Calu3 (cell line): Measurements from ENCODE around the gene ATR. TPM values are rescaled to one million over a fixed set of nuclear protein-coding genes. Genes with fewer than 3 reads are reported as not detected.

Source experiments
- BruUV-seq: library from RNA; stranded (reverse); fragments of 400-500 nt; replicated peaks from 2 replicates; lab custom pipeline; 2021; lab: Mats Ljungman, UMichigan
- CTCF ChIA-PET: fragments of 300-600 bp; sonication (Branson Sonifier 250); formaldehyde crosslinking; loops from one replicate; lab custom pipeline; 2022; ENCODE audit warnings: antibody characterized with exemption; lab: Charles Lee
- DNase-seq: peaks from one replicate; pipeline ENCODE4 v3.0.0; 2022
- H3K27ac Mint-ChIP-seq: one replicate; pipeline ENCODE4 v1.8.0; 2022; ENCODE audit warnings: mixed read lengths; ENCODE audit not compliant: unreplicated experiment
- H3K27me3 Mint-ChIP-seq: one replicate; pipeline ENCODE4 v1.8.0; 2022; ENCODE audit warnings: mixed read lengths; ENCODE audit not compliant: unreplicated experiment
- H3K36me3 Mint-ChIP-seq: one replicate; pipeline ENCODE4 v1.8.0; 2022; ENCODE audit warnings: mild to moderate bottlenecking, moderate library complexity, mixed read lengths; ENCODE audit not compliant: insufficient read depth, unreplicated experiment
- H3K4me1 Mint-ChIP-seq: one replicate; pipeline ENCODE4 v1.8.0; 2022; ENCODE audit warnings: mild to moderate bottlenecking, low read depth, mixed read lengths; ENCODE audit not compliant: unreplicated experiment
- H3K4me3 Mint-ChIP-seq: one replicate; pipeline ENCODE4 v1.8.0; 2022; ENCODE audit warnings: mild to moderate bottlenecking, low read depth, moderate library complexity, mixed read lengths; ENCODE audit not compliant: unreplicated experiment
- H3K9me3 Mint-ChIP-seq: one replicate; pipeline ENCODE4 v1.8.0; 2022; ENCODE audit warnings: low read depth, mixed read lengths; ENCODE audit not compliant: unreplicated experiment
- intact Hi-C: fragments of 100-400 bp; cut with micrococcal nuclease; formaldehyde crosslinking; loops from one replicate; pipeline ENCODE4 v1.10.0; 2022; ENCODE audit not compliant: unreplicated experiment
- total RNA-seq: library from RNA; stranded (reverse); gene quantifications from 2 replicates; pipeline ENCODE4 v1.2.3, GENCODE V29; 2022
- TF ChIP-seq, protein P1 (sequence below): fragments of 200-600 bp; IDR thresholded peaks from one replicate; pipeline ENCODE4 v1.8.0; 2022; ENCODE audit warnings: antibody characterized with exemption; ENCODE audit not compliant: unreplicated experiment

The ATR gene
- total RNA-seq, 1 experiment from 2014 or later: 70.5 TPM

DNA sequence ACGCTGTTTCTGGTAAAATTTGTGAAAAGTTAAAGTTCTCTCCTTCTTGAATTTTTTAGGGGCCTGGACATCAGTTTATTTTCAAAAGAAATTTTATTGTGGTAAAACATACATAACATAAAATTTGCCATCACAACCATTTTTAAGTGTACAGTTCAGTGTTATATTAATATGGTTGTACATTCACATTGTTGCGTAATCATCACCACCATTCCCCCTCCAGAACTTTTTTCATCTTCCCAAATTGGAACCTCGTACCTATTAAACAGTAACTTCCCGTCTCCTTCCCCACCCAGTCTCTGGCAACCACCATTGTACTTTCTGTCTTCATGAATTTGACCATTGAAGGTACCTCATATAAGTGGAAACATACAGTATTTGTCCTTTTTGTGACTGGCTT lies 107.7 kb downstream of the ATR start:
- BruUV-seq: no TSS peak
- CTCF ChIA-PET: no interaction called here
- intact Hi-C loops: no loop called here
- Mint-ChIP-seq H3K36me3 (peaks cover under 1% of the 10 kb centered on the region), H3K27ac (no peak overlapping the region), H3K9me3 (no peaks in the 10 kb centered on the region), H3K27me3 (no peaks in the 10 kb centered on the region), H3K4me1 (no peaks in the 10 kb centered on the region), H3K4me3 (no peak overlapping the region)
- TF ChIP-seq, protein P1, sequence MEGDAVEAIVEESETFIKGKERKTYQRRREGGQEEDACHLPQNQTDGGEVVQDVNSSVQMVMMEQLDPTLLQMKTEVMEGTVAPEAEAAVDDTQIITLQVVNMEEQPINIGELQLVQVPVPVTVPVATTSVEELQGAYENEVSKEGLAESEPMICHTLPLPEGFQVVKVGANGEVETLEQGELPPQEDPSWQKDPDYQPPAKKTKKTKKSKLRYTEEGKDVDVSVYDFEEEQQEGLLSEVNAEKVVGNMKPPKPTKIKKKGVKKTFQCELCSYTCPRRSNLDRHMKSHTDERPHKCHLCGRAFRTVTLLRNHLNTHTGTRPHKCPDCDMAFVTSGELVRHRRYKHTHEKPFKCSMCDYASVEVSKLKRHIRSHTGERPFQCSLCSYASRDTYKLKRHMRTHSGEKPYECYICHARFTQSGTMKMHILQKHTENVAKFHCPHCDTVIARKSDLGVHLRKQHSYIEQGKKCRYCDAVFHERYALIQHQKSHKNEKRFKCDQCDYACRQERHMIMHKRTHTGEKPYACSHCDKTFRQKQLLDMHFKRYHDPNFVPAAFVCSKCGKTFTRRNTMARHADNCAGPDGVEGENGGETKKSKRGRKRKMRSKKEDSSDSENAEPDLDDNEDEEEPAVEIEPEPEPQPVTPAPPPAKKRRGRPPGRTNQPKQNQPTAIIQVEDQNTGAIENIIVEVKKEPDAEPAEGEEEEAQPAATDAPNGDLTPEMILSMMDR: no peak
- DNase-seq: no peak

DNA sequence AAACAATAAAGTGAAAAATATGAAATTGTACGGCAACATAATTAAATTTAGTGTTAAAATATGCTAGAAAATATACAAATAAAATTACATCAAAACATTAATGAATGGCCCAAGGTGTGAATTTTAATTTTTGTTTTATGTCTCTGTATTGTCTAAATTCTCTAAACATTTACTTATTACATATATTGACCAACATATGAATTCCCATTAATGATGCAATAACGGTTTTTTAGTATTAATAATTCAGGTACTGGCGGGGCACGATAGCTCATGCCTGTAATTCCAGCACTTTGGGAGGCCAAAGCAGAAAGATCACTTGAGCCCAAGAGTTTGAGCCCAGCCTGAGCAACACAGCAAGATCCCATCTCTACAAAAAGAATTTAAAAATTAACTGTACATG lies 110.1 kb downstream of the ATR start:
- Mint-ChIP-seq H3K9me3 (no peaks in the 10 kb centered on the region), H3K4me1 (no peaks in the 10 kb centered on the region), H3K4me3 (no peak overlapping the region), H3K27me3 (no peaks in the 10 kb centered on the region), H3K36me3 (peaks cover 7% of the 10 kb centered on the region), H3K27ac (no peak overlapping the region)
- intact Hi-C loops: no loop called here
- CTCF ChIA-PET: interaction anchor here (0.6 kb wide), 1 partner anchor 282 kb away, joined by 3 read pairs; no protein-coding TSS in a partner anchor
- DNase-seq: no peak
- TF ChIP-seq, protein P1: no peak
- BruUV-seq: no TSS peak

DNA sequence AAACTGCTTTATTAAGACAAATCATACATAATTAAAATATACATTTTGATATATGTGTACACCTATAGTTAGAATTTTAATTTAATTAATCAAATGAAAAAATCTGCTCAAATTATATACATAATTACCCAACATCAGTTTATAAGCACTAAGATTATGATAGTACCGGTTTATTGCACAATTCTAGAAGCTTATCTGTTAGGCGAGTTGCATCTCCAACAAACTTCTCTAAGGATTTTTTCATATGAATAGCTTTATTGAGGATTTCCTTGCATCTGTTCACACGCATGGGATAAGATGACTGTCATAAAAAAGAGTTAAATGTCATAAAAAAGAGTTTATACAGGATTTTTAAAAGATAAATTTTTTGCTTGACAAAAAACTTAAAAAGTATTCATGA lies 110.8 kb downstream of the ATR start:
- no peak overlapping the region for H3K27ac Mint-ChIP-seq
- BruUV-seq: no TSS peak
- no peak for DNase-seq
- no peaks in the 10 kb centered on the region for H3K4me1 Mint-ChIP-seq
- TF ChIP-seq, protein P1: no peak
- peaks cover 7% of the 10 kb centered on the region for H3K36me3 Mint-ChIP-seq
- intact Hi-C loops: no loop called here
- H3K4me3 Mint-ChIP-seq: no peak overlapping the region
- CTCF ChIA-PET: interaction anchor here (0.6 kb wide), 1 partner anchor 281 kb away, joined by 3 read pairs; no protein-coding TSS in a partner anchor
- no peaks in the 10 kb centered on the region for H3K27me3 Mint-ChIP-seq
- H3K9me3 Mint-ChIP-seq: no peaks in the 10 kb centered on the region

DNA sequence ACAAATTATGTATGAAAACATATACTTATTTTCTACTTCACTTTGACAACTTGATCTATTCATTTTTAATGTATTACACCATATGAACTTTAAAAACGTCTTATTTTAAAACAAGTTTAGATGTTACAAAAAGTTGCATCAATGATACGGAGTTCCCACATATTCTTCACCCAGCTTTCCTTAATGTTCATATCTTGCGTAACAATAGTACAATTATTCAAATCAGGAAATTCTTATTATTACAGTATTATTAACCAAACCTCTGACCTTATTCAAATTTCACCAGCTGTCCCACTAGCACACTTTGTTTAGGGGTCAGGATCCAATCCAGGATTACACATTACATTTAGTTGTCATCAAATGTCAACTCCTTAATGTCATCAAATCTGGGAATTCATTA lies 117.8 kb downstream of the ATR start:
- H3K4me3 Mint-ChIP-seq: no peak overlapping the region
- no peak for DNase-seq
- H3K36me3 Mint-ChIP-seq: peaks cover 18% of the 10 kb centered on the region
- no peaks in the 10 kb centered on the region for H3K27me3 Mint-ChIP-seq
- TF ChIP-seq, protein P1: no peak
- CTCF ChIA-PET: no interaction called here
- no peaks in the 10 kb centered on the region for H3K4me1 Mint-ChIP-seq
- no peak overlapping the region for H3K27ac Mint-ChIP-seq
- intact Hi-C loops: no loop called here
- BruUV-seq: no TSS peak
- no peaks in the 10 kb centered on the region for H3K9me3 Mint-ChIP-seq
